GM15510 (cell line): ENCODE data around the gene SCAF1.

ENCODE experiments used
- POLR2A ChIP-seq: IDR thresholded peaks from 3 replicates; pipeline ENCODE4 v1.6.1; 2011; ENCODE audit warnings: borderline replicate concordance; ENCODE audit not compliant: insufficient read length; ENCODE audit errors: extremely low read depth

The SCAF1 gene

GRCh38 chr19:49684251-49684982 lies 42.4 kb downstream of the SCAF1 start:
- peak; percentile 16 for TF ChIP-seq POLR2A

DNA sequence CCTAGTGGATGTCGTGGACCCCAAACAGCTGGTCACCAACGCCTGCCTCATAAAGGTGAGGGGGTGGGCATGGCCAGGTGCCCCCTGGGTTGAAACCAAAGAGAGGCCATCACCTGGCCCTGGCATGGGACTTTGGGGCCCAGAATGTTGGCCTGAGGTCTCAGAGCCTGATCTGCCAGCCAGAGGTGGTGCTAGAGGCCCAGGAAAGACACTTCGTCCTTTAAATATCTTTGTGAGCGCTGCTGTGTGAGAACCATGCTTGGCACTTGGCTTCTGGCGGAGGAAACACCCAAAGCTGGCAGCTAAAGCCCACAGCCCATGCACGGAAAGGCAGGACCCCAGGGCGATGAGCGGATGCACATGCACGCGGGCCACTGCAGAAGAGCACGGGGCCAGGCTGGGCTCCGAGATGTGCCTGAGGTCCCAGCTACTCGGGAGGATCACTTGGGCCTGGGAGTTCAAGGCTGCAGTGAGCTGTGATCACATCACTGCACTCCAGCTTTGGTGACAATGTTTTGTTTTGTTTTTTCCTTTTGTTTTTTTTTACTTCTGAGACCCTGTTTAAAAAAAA lies 43.1 kb downstream of the SCAF1 start:
- TF ChIP-seq POLR2A: no peak

GRCh38 chr19:49685845-49686332 lies 43.9 kb downstream of the SCAF1 start:
- TF ChIP-seq POLR2A: peak; percentile 14

GRCh38 chr19:49686503-49687088 lies 44.6 kb downstream of the SCAF1 start:
- no peak for TF ChIP-seq POLR2A

DNA sequence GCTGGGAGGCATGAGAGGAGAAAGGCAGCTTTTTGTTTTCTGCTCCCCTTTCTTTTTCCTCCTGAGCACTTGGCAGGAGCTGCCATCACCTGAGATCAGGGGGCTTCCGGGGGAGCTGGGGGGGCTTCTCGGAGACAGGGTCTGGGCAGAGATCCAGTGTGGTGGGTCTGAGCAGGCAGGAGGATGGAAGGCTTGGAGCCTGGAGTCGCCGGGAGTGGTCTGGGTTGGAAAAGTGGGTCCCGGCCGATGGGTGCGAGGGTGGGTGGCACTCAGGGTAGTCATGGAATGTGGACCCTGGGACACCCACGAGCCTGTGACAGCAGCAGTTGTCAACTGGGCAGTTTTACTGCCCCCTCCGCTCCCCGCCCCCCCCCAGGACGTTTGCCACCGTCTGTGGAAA lies 45.1 kb downstream of the SCAF1 start:
- no peak for TF ChIP-seq POLR2A

DNA sequence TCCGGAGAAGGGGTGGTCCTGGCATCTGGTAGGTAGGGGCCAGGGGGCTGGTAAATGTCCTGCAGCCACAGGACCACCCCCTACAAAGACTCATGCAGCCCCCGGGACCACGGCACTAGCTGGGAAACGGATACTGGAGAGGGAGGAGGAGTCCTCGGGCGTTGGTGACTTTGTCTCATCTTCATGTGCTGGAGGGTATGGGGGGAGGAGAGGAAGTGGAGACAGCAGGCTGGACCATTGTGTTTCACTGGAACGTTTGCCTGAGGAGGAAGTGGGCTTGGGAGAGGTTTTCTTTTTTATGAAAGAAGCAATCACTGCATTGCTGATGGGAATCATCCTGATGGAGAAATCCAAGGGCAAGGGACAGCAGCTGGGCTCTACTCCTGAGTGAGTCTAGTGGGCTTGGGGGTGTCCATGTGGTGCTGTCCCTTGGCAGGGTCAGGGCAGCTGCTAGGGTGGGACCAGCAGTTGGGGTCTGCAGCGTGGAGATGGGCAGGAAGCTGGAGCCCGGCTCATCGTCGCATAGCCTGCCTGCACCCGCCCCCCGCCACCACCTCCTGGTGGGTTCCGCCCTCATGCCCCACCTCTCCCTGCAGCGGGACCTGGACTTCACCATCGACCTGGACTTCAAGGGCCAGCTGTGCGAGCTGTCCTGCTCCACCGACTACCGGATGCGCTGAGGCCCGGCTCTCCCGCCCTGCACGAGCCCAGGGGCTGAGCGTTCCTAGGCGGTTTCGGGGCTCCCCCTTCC lies 45.7 kb downstream of the SCAF1 start:
- no peak for TF ChIP-seq POLR2A

DNA sequence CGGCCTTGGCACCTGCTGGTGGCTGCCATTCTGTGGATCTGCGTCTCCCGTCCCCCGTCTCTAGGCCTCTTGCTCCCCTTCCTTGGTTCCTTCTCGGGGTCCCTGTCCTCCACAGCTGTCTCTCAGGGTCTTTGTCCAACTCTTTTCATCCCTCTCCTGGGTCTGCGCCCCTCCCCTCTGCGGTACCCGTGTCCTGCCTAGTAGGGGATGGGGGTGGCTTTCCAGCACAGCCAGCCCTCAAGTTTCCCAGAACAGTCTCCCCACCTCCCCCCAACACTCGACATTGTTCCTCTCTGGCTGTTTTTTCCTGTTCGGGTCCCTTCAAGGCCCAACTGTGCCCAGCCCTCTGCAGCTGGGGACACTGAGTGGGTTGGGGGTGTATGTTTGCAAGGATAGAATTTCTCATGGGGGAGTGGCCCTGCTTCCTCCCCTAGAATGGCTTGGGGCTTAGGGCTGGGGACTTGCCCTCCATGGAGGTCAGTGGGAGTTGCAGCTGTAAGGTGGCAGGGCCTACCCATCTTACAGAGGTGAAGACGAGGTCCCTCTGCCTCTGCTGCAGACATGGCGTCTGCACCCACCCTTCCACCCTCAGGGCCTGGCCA lies 46.6 kb downstream of the SCAF1 start:
- TF ChIP-seq POLR2A: no peak

DNA sequence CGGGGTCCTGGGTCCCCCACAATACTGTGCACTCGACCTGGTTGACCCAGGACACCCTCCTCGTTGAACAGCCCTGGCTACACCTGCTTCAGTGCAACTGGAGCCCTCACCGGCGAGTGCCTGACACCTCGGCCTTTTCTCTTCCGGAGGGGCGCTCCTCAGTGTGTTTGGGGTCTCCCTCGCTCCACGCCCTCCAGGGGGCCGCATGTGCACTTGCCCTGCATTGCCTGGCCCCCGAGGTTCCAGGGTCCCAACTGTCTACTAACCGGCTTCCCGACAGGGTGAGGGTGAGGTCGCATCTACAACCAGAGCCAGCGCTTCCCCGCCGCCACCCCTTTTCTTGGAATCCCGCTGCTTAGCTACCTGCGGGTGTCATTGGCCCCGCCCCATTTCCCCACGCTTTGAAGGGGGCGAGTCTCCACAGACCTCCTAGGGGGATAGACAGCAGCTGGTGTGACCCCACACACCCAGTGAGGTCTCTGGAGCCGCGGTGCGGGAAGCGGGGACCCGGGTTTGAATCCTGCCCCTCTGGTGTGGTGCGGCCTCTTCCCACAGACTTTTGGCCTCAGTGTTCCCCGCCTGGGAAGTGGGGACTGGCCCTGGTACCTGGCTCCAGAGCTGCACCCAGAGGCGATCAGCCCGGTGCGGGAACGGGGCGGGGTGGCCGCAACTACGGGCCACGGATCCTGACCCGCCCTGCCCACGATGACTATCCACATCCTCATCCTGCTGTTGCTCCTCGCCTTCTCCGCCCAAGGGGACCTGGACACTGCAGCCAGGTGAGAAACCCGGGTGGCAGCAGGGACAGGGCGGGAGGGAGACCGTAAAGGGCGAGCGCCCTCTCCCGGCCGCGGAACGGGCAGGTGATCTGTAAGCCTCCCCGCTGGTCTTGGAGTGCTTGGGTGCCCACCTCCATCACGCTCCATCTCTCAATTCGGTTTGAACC lies 47.4 kb downstream of the SCAF1 start, which contains the start of gene ADM5:
Gene ADM5 (plus strand): TSS at position 462 of the 946 bp plus-strand sequence. CDS start 244 bp downstream, at position 706.
- TF ChIP-seq POLR2A: no peak

DNA sequence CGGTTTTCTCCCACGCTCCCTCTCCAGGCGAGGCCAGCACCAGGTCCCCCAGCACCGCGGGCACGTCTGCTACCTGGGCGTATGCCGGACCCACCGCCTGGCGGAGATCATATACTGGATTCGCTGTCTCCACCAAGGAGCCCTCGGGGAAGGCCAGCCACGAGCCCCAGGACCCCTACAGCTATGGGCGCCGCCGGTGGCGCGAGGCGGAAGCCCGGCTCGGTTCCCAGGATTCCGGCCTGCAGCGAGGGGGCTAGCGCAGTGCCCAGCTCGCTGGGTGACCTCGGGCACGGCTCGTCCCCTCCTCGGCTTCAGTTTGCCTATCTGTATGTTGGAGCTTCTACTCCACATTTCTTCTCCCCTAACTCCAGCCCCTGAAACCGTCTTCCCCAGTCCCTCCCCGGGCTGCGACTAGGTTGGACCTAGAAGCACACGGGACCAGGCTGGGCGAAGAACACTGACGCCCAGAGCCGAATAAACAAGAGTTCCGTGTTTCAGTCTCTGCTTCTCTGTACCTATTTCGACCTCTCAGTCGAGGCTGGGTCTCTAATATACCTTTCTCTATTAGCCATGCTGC lies 48.2 kb downstream of the SCAF1 start:
- TF ChIP-seq POLR2A: no peak

DNA sequence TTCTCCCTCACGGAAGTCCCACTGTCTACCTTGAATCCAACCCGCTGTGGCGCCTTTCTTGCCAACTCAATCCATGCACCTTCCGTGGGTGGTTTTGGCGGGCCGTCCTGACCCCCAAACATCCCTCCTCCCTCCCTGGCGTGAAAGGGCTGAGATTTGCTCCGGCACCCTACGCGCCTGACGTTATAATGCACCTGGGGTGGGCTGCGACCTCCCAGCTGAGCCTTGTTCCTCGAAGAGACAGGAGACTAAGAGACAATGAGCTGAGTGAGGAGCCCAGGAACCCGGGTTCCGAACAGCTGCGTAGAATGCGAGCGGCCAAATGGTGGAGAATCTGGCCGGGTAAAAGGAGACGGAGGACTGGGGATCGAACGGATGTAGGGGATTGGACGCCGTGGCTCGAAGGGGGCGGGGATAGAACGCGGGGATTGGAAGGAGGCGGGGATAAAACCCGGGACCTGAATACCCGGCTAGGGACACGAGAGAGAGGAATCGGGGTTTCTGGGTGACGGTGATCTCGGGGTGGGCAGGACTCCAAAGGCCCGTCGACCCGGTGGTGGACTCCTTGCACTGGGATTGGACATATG lies 48.7 kb downstream of the SCAF1 start, which contains the start of gene CPT1C:
Gene CPT1C (plus strand): TSS at position 461 of the 587 bp plus-strand sequence. CDS start 1,137 bp downstream, outside the sequence.
- TF ChIP-seq POLR2A: no peak

DNA sequence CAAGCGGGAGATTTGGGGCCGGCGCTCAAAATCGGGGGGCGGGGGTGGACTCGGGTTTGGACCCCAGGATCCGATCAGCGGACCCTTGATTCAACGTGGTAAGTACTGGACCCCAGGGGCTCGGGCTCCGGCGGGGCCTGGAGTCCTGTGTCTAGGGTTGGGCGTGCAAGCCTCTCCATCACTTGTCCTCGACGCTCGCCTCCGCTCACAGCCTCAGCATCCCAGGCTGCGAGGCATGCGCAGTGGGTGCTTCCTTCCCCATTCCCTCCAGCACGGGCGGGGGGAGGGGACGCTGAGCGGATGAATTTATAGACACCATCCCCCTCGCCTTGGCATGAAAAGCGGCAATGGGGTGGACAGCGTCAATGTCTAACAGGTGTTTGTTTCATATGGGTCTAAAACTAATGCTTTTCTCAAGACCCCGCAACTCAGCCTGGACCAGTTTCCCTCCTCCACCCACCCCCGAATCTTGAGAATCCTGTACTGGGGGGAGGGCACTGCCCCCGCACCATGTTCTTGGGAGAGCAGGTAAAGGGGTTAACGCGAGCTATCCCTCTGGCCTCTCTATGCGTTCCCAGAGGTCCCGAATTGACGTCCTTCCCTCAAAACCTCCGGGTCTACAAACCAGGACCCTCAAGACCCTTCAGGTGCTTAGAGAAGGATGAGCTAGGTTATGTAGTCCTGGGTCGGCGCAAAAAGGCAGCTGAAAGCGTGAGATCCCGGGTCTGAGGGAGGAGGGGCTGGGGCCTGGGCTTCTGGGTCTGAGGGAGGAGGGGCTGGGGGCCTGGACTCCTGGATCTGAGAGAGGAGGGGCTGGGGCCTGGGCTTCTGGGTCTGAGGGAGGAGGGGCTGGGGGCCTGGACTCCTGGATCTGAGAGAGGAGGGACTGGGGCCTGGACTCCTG lies 49.5 kb downstream of the SCAF1 start:
- TF ChIP-seq POLR2A: no peak

DNA sequence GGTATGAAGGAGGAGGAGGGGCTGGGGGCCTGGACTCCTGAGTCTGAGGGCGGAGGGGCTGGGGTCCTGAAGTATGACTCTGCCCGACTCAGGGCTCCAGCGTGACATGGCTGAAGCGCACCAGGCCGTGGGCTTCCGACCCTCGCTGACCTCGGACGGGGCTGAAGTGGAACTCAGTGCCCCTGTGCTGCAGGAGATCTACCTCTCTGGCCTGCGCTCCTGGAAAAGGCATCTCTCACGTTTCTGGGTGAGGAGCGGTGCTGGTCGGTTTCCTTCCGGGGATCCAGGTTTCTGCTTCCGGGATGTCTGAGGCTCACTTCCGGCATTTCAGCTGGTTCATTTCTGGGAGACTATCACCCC lies 50.1 kb downstream of the SCAF1 start:
- TF ChIP-seq POLR2A: no peak

DNA sequence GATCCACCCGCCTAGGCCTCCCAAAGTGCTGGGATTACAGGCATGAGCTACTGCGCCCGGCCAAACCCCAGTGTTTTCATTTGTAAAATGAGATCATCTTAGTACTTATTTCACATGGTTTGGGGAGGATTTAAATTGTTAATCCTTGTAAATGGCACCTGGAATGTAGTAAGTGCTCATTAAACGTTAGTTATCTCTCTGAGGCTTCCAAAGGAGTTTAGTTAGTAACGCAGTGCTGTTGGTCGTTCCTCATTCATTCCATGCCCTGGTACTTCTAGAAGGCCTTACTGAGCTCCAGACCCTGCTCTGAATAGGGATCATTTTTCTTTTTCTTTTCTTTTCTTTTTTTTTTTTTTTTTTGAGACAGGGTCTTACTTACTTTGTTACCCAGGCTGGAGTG lies 54.1 kb downstream of the SCAF1 start:
- no peak for TF ChIP-seq POLR2A

DNA sequence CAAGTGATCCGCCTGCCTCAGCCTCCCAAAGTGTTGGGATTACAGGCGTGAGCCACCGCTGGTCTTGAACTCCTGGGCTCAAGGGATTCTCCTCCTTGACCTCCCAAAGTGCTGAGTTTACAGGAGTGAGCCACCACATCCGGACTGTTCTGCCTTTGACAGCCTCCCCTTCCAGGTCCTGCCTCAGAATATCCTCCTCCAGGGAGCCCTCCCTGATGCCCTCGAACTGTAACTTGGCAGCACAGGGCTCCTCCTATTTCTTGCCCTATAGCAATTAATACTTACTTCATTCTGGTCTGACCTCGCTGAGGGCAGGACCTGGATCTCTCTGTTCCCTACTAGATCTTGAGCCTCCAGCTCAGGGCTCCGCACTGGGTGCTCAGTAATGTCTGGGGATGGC lies 54.9 kb downstream of the SCAF1 start:
- no peak for TF ChIP-seq POLR2A
